Ascending aorta (tissue), 2 donors: ENCODE measurements around the gene RPS19BP1. TPM values are rescaled to one million over a fixed set of nuclear protein-coding genes. Genes with fewer than 3 reads are reported as not detected.

Source experiments
- DNase-seq, 2 donors: peaks; one replicate each; pipeline ENCODE4 v3.0.0-alpha.2; 2019; ENCODE audit warnings: low spot score in 2 of 2
- H3K27ac ChIP-seq, 2 donors: fragments of 200-600 bp; sonication (generic); one replicate each; pipeline ENCODE4 v1.5.1; 2016 to 2017; ENCODE audit warnings: mild to moderate bottlenecking in 1 of 2
- H3K27me3 ChIP-seq: fragments of 200-600 bp; sonication (generic); one replicate; pipeline ENCODE4 v1.5.1; 2017
- H3K36me3 ChIP-seq, 2 donors: fragments of 200-600 bp; sonication (generic); one replicate each; pipeline ENCODE4 v1.5.1; 2016
- H3K4me1 ChIP-seq, 2 donors: fragments of 200-600 bp; sonication (generic); one replicate each; pipeline ENCODE4 v1.5.1; 2016 to 2017; ENCODE audit warnings: mild to moderate bottlenecking in 1 of 2
- H3K4me3 ChIP-seq, 2 donors: fragments of 200-600 bp; sonication (generic); one replicate each; pipeline ENCODE4 v1.5.1; 2016 to 2017; ENCODE audit warnings: mild to moderate bottlenecking in 1 of 2
- H3K9me3 ChIP-seq, 2 donors: fragments of 200-600 bp; sonication (generic); one replicate each; pipeline ENCODE4 v1.5.1; 2016
- intact Hi-C: fragments of 100-400 bp; cut with DNase I; formaldehyde crosslinking; loops from one replicate; pipeline ENCODE4 v1.15.1; 2023
- total RNA-seq: library from RNA; depleted of rRNA; stranded (reverse); fragments of >200 nt; gene quantifications from one replicate; pipeline ENCODE4 v1.1.0, GENCODE V29; 2016
- TF ChIP-seq, protein P1 (sequence below), 3 experiments: fragments of 200-600 bp in 2 of 3; fragments of 450-650 bp in 1 of 3; sonication (generic) in 2 of 3; IDR thresholded peaks; one replicate each; pipeline ENCODE4 v1.5.1; 2016 to 2019; ENCODE audit warnings: antibody characterized with exemption in 3 of 3, mild to moderate bottlenecking in 1 of 3, moderate library complexity in 1 of 3

Gene RPS19BP1
- total RNA-seq, 1 donor from 2014 or later = 218 TPM

GRCh38 chr22:39487826-39488520, 44.6 kb downstream of the RPS19BP1 start:
- no peak overlapping the region for H3K27ac ChIP-seq
- DNase-seq = no peak
- no peaks in the 10 kb centered on the region for H3K27me3 ChIP-seq
- H3K36me3 ChIP-seq = no peaks in the 10 kb centered on the region
- no peaks in the 10 kb centered on the region for H3K9me3 ChIP-seq
- H3K4me3 ChIP-seq = no peak overlapping the region
- no peaks in the 10 kb centered on the region for H3K4me1 ChIP-seq
- intact Hi-C loops = no loop called here
- TF ChIP-seq, protein P1, sequence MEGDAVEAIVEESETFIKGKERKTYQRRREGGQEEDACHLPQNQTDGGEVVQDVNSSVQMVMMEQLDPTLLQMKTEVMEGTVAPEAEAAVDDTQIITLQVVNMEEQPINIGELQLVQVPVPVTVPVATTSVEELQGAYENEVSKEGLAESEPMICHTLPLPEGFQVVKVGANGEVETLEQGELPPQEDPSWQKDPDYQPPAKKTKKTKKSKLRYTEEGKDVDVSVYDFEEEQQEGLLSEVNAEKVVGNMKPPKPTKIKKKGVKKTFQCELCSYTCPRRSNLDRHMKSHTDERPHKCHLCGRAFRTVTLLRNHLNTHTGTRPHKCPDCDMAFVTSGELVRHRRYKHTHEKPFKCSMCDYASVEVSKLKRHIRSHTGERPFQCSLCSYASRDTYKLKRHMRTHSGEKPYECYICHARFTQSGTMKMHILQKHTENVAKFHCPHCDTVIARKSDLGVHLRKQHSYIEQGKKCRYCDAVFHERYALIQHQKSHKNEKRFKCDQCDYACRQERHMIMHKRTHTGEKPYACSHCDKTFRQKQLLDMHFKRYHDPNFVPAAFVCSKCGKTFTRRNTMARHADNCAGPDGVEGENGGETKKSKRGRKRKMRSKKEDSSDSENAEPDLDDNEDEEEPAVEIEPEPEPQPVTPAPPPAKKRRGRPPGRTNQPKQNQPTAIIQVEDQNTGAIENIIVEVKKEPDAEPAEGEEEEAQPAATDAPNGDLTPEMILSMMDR (IDR thresholded peaks at IDR 0.05) = no peak

DNA sequence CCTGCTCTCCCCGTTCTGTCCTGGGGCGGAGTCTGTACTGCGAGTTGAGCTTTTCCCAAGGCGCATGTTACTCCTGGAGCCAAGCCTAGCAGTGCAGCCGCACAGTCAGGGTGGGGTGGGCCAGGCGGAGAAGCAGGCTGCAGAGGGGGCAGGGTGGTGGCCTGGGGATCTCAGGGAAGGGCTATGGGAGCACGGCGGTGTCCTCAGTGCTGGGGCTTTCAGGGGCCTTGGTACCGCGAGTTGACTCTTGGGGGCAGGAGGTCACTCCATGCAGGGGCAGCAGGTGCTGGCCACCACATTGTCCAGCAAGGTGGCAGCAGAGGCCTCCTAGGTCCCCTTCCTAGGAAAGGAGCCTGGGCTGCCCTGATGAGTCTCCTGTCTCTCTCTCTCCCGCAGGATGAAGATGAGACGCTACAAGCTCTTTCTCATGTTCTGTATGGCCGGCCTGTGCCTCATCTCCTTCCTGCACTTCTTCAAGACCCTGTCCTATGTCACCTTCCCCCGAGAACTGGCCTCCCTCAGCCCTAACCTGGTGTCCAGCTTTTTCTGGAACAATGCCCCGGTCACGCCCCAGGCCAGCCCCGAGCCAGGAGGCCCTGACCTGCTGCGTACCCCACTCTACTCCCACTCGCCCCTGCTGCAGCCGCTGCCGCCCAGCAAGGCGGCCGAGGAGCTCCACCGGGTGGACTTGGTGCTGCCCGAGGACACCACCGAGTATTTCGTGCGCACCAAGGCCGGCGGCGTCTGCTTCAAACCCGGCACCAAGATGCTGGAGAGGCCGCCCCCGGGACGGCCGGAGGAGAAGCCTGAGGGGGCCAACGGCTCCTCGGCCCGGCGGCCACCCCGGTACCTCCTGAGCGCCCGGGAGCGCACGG, 45.4 kb downstream of the RPS19BP1 start:
- H3K4me3 ChIP-seq = no peak overlapping the region
- TF ChIP-seq, protein P1 (IDR thresholded peaks at IDR 0.05) = no peak
- H3K4me1 ChIP-seq = no peaks in the 10 kb centered on the region
- H3K27ac ChIP-seq = no peak overlapping the region
- no peaks in the 10 kb centered on the region for H3K36me3 ChIP-seq
- no peaks in the 10 kb centered on the region for H3K27me3 ChIP-seq
- intact Hi-C loops = no loop called here
- no peaks in the 10 kb centered on the region for H3K9me3 ChIP-seq
- DNase-seq = no peak

DNA sequence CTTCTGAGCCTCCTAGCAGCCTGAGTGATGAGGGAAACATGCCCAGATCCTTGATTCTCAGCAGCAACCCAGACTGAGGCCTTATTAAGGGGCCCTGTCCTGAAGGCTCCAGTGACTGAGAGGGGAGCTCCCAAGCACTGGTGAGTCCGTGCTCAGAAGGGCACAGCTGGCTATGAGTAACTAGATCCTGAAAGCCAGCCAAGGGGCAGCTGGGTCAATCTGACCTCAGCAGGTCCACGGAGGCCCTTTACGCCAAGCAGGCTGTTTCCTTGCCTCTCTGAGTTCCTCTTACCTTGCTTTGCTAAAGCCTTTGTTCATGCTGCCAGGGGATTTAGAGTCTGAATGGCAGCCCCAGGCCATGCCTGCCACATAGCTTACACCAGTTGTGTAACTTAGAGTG, 49.8 kb downstream of the RPS19BP1 start:
- H3K4me1 ChIP-seq = no peaks in the 10 kb centered on the region
- H3K27ac ChIP-seq = no peak overlapping the region
- H3K36me3 ChIP-seq = no peaks in the 10 kb centered on the region
- H3K4me3 ChIP-seq = no peak overlapping the region
- DNase-seq = no peak
- TF ChIP-seq, protein P1 (IDR thresholded peaks at IDR 0.05) = no peak
- intact Hi-C loops = no loop called here
- H3K9me3 ChIP-seq = no peaks in the 10 kb centered on the region
- no peaks in the 10 kb centered on the region for H3K27me3 ChIP-seq

- H3K4me1 ChIP-seq = no peaks in the 10 kb centered on the region
- intact Hi-C loops = no loop called here
Observed at GRCh38 chr22:39481595-39481994, 51.0 kb downstream of the RPS19BP1 start.

DNA sequence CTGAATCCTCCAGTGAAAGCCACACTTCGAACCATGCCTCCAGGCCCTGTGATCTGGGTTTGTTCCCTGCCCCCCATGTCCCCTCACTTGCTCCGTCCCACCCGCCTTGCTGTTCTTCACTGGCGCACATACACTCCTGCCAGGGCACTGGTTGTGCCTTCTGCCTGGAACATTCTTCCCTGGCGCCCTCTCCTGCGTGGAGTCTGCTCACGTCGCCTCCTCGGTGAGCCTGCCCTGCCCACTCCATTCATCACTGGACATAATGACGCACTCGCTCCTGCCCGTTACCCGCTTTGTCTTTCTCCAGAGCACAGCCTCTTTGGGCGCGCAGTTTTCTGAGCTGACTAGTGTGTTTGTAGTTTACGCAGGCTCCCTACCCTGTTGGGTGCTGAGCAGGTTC, 51.5 kb downstream of the RPS19BP1 start:
- H3K27ac ChIP-seq = no peak overlapping the region
- no peak overlapping the region for H3K4me3 ChIP-seq
- no peaks in the 10 kb centered on the region for H3K9me3 ChIP-seq
- no peaks in the 10 kb centered on the region for H3K36me3 ChIP-seq
- DNase-seq = no peak
- H3K27me3 ChIP-seq = no peaks in the 10 kb centered on the region
- TF ChIP-seq, protein P1 (IDR thresholded peaks at IDR 0.05) = no peak
- intact Hi-C loops = no loop called here
- H3K4me1 ChIP-seq = no peaks in the 10 kb centered on the region

More at GRCh38 chr22:39481595-39481994, 51.0 kb downstream of the RPS19BP1 start:
- DNase-seq = no peak
- H3K36me3 ChIP-seq = no peaks in the 10 kb centered on the region
- no peaks in the 10 kb centered on the region for H3K27me3 ChIP-seq
- no peak overlapping the region for H3K27ac ChIP-seq
- no peak overlapping the region for H3K4me3 ChIP-seq
- TF ChIP-seq, protein P1 (IDR thresholded peaks at IDR 0.05) = no peak
- no peaks in the 10 kb centered on the region for H3K9me3 ChIP-seq
